CD4-positive, alpha-beta T cell treated with Interleukin-15 for 4 hours (primary cell): ENCODE measurements around the gene LDLRAD4.

Source experiments
- DNase-seq: peaks from one replicate; pipeline ENCODE4 v3.0.0-alpha.2; 2020; ENCODE audit warnings: low spot score

Gene LDLRAD4

DNA sequence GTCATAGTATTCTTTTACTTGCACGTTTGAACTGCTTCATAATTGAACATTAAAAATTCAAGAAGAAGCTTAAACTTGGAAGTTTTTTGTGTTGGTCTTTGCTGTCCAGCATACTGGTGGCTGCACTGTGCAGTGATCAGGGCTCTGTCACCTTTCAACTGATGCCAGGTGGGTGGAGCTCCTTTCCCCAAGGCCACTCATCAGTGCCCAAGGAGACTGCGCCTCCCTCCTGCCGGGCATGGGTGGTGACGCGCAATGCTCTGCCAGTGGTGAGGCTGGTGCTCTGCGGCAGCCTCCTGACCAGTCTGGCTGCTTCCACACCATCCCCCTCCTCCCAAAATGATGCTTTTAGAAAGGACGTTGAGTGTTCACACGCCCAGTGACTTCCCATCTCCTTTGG lies 16.0 kb upstream of the LDLRAD4 start:
- no peak for DNase-seq

DNA sequence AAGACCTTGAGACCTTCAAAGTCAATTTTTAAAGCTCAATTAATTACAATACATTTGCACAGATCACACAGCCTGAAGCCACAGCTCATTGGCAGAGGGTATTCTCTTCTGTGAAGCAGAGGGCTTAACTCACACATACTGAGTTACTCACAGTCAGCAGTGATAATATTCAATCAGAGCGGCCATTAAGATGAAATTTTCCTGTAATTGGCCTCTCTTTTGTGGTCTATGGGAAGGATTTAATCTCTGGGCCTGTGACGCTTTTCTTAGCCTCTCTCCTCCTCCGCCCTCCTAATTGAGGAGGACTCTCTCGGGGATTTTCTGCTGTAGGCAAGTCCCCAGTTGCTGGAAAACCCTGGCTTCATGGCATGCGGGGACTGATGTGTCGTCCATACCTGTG lies 12.3 kb upstream of the LDLRAD4 start:
- no peak for DNase-seq

DNA sequence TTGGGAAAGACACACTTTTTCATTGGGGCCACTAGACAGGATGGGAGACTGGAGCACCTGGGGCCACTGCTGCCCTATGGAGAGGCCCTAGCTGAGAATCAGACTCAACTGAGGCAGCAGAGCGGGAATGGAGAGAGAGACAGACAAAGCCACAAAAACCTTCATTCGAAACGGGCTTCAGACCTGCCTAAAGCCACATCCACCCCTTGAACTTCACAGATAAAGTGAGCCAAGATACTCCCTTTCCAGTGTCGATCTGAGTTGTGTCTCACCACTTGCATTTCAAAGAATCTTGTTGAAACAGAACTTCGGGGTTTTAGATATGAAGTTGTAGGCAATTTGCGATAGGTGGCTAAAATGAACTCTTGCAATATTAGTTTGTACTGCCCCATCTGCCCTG lies 11.3 kb upstream of the LDLRAD4 start:
- DNase-seq = no peak

DNA sequence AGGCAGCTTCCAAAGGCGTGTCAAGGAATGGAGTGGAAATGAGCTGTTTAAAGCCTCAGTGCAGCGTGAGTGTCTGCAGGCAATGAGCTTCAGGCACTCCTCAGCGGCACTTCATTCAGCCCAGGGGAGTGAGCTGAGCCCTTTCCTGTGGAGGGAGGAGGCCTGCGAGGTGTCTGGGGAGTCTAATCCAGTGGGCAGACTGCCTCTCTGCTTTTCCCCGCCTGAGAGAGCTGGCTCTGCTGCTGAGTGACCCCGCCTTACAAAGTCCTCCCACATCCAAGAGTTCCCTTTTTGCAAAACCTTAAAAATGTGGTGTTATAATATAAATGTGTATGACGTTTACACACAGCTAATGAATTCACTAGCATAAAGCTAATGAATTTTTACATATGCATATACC lies 7.0 kb upstream of the LDLRAD4 start:
- DNase-seq = no peak

DNA sequence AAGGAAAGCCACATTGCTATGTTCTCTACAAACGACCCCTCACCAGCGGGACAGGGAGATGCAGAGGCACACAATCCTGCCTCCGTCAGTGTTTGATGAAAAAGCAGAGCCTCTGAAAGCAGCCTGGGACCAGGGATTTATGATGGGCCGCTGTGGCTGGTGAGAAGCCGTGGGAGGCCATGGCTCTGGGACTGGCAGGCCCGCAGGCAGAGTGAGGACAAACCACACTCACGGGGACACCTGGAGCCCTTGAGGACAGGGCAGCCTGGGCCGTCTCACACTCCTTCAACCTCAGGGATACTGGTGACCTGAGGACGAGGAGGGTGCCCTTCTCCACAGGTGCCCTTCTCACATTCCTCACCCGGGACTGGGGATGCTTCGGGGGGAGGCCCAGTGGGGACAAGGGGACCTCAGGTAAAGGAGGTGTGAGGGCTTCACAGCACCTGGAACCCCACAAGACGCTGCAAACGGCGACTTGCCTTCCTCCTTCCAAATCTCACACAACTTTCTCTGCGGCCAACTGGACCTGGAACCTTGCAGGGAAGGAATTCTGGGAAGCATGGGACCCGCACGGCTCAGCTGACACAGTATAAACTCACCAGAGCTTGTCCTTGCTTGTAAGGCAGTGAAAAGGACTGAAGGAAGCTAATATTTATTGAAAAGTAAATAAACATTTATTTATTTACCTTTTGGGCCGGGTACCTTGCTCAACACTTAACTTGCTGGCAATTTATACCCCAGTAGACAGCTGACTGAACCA lies 5.3 kb upstream of the LDLRAD4 start:
- DNase-seq = no peak

DNA sequence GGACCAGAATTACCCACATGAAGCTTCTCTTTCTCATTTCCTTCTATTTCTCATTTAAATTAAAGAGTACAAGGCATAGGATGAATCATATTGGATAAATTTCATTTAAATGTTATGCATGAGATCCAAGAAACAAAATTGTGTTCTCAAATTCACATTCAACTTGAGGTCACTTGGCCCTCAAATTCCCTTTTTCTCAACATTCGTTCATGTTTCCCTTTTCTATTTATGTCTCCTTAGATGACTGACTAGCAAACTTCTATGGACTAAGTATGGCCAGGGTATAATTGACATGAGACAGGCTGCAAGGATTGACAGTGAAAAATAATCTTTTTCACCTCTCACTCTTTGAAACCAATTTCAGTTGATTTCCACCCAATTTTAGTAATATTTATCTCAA lies 4.0 kb upstream of the LDLRAD4 start:
- DNase-seq = no peak

DNA sequence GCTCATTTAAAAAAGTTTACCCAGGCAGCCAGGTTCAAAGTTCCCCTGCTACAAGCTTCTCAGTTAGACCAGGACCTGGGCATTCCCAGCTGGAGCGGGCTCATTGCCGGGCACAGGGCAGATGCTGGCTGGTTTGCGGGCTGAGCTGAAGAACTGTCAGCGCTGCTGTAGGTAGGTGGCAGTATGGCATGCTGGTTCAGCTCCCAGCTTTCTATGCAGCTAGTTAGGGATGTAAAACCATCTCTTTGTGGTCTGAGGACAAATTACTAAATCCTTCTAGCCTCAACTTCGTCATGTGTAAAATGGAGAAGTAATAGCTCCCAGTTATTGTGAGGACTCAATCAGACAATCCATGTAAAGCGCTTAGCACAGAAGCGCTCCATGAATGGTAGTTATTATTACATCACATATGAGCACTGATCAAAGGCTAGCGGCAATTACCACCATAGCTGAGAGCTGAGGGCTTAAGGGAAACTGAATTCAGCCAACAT lies 2.4 kb upstream of the LDLRAD4 start:
- DNase-seq = peak; percentile 51

DNA sequence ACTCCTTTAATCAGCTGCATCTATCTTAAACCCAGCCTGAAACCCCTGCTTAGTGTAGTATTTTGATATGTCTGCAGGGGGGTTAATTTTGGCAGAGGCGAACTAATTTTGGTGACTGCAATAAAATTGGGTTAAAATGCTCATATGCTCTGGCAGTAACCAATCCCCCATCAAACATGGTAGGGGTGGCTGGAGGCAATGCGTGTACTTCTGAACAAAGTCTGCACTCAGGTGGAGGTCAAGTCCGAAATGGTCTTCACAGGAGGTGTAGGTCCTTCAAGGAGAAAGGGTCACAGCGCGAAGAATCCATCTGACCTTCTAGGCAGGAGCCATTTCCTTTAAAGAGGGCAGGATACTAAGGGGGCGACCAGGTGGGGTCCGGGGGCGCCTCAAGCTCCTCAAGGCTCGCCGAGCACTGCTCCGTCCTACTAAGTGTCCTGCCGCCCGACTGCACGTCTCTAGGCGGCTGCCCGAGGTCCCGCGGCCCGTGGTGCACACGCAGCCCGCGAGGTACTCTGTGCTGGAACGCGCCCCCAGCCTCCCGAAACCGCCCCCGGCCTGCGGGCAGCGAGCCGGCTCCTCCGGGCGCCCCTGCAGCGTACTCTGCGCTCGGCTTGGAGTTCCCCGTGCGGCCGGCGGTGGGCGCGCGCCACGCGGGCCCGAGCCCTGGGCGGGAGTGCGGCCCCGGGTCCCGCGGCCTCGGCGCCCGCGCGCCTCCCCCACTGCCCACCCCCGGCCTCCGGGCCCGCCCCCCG lies 1.7 kb upstream of the LDLRAD4 start:
- DNase-seq = peak; percentile 33

DNA sequence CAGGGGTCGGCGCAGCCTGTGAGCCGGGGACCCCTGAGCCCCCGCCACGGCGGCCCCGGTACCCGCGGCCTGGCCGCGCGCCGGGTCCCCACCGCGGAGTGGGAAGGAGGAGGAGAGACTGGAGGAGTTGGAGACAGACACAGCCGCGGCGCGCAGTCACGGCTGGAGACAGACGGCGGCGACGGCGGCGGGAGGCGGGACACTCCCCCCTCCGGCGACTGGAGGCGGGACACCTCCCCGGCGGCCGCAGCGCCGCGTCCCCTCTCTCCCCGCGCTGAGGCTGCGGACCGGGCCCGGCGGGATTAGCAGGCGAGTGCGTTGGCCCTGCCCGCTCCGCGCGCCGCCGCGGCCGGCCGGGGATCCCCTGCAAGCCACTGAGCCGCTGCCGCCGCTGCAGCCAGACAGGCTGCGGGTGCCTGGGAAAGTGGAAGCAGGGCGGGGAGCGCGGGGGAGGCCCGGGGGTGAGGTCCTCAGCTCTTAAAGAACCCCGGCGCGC lies 1.0 kb upstream of the LDLRAD4 start:
- peak; percentile 46 for DNase-seq

DNA sequence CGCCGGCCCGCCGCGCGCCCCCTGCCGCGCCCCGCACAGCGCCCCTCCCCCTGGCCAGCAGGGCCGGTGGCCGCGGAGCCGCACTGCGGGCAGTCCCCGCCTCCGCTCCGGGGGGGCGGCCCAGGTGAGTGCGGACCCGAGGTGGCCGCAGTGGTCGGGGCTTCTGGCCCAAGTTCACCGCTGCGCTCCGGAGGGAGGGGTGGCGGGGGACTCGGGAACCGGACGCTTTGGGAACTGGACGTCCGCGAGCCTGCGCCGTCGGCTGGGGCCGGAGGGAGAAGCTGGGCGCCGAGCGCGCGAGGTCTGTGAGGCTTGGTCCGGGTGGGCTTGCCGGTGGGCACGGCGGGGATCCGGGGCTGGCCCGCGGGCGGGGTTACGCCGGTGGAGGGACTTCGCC lies 591 bp upstream of the LDLRAD4 start:
- DNase-seq = no peak

DNA sequence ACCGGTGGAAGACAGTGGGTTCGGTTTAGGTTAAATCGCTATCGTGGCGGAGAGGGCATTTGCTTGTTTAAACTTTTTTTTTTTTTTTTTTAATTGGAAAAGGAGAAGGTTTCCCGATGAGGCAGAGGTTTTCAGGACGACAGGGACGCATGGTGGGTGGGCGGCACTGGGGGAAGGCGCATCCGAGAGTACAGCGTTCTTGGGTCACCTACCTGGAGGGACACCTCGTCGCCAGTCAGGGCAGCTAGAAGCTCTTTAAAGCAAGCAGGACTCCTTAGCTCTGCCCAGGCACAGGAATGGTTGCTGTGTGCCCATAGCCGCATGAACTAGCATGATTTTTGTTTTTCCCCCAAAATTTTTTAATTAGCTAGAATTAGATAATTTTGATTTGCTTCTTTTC lies 437 bp downstream of the LDLRAD4 start:
- DNase-seq = no peak

DNA sequence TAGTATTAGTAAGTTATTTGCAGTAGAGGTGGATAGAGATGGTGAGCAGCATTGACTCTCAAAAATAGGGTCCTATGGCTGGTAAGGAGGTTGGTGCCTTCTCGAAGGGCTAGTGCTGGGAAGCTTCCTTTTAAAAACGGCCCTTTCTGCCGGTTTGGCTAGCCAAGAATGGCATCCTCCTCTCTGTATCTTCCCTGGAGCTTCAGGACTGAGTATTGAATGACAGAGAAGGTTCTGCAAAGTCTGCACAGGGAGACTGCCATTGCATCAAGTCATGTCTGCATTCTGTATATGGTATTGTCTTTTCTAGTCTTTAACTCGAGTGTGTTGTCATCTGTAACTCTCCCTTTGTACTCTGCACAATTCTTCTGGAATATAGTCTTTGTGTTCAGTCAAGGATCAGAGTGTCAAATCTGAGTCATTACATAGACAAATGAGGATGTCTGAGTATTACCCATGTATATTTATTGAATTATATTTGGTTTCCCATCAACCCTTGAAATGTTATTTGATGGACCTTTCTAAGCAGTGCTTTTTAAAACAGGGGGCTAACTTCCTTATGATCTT lies 1.1 kb downstream of the LDLRAD4 start:
- DNase-seq = no peak

DNA sequence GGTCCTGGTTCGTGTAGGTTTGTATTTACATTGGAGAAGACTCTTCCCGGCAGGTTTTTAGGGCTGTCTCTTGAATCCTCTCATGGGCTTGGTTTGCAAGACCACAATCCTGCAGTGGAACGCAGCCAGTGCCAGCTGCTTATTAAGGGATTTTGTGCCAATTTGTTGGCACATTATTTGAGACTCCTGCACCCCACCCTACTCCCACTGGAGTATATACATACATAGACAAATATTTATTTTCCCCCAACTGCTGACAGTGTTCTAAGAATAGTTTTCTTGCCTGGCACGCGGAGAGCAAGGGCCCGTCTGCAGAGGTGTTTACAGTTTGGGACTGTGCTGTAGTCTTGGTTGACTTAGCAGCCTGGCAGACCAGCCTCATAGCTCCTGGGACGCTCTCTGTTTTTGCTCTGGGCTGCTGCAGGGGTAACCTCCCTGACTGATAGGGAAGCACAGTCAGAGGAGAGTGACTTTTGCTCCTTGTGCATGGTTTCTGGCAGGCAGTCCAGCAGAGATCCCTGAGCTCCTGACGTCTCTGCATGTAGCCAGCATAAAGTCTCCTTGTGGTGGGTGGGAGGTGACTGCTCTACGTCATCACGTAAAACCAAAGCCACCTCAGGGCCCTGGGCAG lies 1.9 kb downstream of the LDLRAD4 start:
- no peak for DNase-seq

DNA sequence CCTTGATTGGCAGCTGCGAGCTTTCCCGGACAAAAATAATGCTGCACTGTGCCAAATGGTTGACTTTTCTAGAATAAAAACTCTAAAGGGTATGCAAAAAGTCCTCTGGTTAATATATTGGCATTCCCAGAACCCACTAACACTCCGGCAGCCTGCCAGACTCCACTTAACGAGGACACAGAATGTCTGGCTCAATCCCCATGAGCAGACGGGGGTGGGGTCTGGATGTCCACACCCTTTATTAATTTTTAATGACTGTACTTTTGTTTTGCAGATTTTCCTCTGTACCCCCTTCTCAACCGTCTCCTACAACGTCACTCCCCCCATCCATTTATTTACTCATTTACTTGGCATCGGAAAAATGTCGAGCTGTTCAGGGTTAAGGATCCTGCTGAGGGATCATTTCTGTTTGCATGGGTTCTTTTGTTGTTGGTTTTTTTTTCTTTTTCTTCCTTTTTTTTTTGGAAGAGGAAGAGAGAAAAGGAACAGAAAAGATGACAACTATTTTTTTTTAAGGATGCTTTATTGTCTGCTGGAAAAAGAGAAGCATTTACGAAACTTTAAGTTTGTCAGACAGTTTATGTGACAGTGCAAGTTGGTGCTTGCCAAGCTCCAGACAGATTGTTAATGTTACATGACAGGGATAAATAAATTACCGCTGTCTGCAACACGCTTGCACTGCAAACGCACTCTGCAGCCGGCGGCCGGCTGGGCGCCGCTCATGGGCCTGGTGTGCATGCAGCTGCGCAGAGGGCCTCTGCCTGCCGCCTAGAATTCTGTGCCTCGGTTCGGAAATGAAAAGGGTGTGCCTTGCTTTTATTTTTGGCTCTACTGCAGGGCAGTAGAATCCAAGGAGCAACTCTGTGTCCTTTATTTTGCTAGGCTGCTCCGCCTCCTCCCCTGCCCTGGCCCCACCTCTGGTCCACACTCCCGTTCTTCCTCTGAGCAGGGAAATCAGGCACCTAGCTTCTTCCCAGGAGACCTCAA lies 3.6 kb downstream of the LDLRAD4 start:
- no peak for DNase-seq

DNA sequence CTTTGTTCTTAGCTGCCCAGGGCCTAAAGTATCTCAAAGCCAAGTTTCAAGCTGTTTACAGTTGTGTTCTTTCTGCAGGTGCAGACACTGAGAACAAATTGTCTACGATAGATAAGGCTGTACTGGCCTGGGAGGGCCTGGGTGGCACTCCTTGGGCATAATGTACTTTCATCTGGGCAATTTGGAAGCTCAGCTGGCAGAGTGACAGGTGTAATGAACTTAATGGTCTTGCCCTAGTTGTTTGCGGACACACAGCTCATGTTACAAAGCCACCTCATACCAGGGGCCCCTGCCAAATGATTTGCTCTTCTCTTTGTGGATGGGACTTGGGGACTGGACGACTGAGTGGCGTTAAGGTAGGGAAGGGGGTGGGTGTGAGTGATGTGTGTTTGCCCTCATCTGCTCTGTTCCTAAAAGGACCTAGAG lies 4.3 kb downstream of the LDLRAD4 start:
- DNase-seq = no peak

DNA sequence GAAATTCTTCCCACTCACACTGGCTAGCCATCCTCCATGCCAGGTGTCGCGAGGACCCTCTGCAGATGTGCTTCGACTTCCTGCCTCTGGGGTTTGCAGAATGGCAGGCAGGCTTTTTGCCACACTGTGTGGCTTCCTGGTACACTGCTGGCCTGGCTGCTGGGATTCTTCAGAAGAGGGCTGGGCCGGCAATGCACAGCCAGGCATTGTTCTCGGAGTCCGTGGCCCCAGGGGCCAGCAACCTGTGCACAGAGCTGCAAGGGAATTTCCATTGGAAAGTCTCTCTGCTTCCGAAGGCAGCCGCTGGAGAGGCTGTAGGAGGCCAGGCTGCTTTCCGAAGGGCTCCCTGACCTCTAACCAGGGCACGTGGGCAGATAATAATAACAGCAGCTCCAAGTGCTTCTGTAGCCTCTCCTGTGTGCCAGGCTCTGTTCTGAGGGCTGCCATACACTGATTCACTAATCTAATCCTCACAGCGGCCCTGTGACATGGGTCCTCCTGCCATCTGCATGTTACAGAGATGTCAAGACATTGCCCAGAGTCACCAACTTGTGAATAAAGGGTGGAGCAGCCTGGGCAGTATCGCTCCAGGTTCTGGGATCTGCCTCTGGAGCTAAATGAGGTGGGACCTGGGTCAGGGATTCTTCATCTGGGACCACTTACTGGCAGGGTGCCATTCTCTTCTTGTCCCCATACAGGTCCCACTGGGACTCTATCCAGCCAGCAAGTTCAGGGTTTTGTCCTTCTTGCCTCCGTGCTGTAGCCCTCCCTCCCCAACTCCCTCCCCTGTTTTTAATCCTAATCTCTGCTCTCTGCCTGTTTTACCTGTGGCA lies 5.0 kb downstream of the LDLRAD4 start:
- no peak for DNase-seq

DNA sequence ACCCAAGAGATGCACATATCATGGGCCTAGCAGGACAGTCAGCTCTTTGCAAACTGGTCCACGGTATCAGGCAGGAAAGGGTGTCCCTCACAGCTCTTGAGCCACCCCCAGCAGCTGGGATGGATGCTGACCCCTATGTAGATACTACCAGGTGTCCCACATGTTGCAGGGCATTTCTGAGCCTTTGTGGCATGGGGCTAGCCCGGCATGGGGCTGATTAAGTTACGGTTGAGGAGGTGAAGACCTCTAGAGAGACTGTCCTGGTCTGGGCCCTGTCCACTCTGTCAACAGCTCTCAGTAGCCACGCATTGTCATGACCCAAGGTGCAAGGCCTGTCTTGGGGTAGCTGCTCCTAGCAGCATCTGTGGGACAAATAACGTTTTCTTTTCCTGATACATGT lies 6.7 kb downstream of the LDLRAD4 start:
- DNase-seq = no peak

DNA sequence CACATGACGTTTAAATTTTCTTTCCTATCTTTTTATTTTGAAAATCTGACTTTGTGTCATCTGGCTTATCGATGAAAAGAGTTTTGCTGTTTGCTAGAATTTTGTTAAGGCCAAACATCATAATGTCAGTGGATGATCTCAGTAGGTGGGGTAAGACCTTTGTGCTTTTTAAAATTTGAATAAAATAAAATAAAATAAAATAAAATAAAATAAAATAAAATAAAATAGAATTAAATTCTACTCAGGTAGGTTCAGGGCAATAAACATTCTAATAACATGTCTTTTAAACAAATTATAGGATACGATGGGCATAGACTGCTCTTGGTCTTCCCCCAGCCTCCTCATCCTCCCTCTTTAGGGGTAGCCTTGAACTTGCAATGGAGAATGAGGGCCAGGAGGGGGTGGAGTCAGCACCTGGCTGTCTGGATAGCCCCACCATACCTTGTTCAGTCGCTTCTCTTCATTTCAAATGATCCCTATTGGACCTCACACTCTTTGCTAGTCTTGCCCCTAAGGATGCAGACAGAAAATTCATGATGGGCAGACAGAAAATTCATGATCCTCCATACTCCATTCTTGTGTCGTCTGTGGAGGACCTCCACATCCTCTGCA lies 8.1 kb downstream of the LDLRAD4 start:
- no peak for DNase-seq

DNA sequence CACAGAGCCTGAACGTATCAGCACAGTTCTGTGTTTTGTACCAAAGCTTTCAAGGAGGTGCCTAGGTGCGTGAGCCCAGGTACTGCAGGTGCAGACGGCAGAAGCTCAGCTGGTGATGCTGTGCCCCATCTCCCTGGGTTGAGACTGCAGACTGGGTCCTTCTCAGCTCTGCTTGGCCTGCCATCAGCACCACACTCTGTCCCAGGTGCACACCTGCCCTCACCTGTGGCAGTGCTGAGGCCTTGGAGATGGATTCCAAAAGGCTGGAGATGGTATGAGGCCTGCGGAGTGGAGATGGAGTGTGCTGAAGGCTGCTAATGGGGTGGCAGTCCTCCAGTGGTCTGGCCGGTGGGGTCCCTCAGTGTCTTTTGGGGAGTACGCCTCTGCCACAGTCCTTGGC lies 9.3 kb downstream of the LDLRAD4 start:
- no peak for DNase-seq
